HG03139 (cell line): ENCODE measurements around the gene C3orf62.

Experiments used
- ATAC-seq: cut with Tn5 transposase; IDR thresholded peaks from one replicate; pipeline ENCODE4 v1.9.1; 2021; ENCODE audit not compliant: unreplicated experiment

C3orf62 gene

DNA sequence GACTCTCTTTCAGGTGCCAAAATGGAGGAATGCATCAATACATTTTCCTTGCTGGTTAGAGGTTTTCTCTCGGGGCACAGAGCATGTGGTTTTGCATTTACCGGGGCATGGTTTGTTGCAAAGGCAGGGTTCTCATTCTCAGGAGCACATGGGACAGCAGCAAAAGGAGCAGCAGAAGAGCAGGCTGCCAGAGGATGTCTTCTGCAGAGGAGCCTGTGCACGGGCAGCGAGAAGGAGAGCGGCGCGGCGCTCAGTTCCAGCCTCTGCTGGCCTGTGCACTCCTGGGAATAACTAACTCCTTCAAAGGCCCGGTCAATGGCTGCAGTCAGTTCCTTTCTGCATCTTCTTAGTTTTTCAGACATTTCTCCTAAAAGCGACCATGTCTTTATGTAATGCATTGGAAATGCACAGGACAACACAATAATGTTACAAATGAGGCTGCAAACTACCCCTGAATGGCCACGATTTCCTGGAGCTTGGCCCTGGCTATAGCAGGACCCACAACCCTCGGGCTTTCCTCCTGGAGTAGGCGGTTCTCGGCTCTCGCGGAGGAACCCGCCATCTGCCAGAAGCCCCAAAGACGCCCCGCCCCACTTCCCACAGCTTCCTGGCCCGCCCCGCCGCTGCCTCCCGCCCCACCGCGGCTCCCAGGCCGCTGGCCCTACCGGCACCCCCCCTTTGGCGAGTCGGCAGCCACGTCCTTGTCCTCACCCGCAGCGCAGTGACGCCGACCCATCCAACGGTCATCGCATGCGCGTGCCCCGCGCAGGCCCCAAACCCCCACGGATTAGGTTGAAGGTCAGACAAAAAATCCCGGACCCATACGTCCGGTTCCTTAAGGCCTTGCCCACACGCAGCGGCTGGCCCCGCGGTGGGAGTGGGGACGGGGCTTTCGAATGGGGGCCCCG is at the start of gene C3orf62:
Gene C3orf62, minus strand, starts transcription at position 758 of the 908 bp plus-strand sequence. Its CDS starts 360 bp downstream, at position 398.
- peak; percentile 51 for ATAC-seq

DNA sequence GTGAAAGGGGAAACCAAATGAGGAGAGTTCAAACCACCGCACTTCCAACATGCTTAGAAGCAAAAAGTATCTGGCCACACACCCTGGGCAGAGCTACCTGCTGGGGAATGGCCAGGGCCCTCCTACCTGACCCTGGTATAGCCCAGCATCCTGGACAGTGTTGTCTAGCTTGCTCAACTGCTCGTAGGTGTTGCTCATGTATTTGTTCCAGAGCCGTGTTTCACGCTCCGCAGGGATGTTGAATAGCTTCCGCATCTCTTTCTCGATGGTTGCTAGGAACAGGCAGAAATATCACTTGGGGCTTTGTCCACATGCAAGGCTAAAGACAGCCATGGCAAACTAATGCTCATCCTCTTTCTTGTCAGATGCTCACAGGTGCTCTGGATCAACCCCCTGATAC is 47.7 kb upstream of the C3orf62 start:
- ATAC-seq: no peak

- no peak for ATAC-seq
Observed at GRCh38 chr3:49316696-49317457, 39.8 kb upstream of the C3orf62 start.

DNA sequence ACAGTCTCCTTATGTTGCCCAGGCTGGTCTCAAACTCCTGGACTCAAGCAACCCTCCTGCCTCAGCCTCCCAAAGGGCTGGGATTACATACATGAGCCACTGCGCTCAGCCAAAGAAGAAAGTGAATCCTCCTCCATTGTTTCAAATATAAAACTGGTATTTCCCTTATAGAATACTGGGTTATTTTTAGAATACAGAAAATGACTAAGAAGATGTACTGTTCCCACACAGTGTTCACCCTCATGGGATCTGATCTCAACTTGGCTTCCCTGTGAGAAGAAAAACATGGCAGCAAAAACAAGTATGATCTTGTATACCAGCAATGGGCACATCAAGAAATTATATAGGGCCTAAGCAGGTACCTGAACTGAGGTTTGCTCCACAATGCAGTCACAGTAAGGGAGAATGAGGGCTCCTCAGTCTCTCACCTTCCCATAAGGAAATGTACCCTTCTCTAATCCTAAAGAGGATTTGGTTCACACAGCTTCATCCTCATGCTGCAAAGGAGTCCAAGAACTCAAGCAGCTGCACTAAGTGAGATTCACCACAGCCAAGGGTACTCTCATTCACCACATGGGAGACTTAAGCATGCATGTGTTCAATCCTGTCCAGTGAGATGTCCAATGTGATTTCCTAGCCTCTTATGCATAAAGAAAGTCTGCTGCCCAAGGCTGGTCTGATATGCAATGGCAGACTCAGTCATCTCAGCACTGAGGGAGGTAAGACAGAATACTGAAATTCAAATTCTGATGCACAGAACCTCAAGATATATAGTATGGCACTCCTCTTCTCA is 37.1 kb upstream of the C3orf62 start:
- ATAC-seq: no peak

DNA sequence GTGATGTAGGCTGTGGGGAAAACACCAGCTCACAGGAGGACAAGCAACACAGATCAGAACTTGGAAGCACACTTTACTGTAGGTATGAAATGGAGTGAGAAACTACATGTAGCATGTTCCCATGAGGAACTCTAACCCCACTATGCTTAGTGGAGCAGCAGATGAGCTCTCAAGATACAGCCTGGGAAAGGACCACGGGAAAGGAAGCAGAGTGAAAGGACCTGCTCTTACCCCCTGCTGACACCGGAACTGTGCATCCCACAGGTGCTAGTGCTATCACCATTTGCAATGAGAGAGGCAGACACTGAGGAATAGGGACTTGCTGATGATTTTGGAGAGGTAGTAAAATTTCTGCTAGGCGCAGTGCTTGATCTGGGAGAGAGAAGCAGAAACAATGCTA is 34.3 kb upstream of the C3orf62 start:
- no peak for ATAC-seq

GRCh38 chr3:49310677-49311076 is 33.6 kb upstream of the C3orf62 start:
- ATAC-seq: no peak

DNA sequence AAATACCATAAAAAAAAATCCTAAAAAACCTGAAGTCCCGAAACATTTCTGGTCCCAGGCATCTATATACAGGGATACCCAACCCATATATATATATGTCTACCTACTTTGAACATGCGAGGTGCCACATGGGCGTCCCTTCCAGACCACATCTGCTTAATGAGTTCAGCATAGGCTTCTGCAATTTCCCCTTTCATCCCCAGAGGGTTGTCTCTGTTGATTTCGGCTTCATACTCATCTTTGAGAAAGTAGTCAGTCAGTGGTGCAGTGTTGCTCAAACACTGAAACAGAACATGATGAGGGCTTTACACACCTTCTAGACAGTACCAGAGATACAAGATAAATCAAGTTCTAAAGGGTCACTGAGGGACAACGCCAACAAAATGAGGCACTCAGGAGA is 28.6 kb upstream of the C3orf62 start:
- no peak for ATAC-seq

GRCh38 chr3:49302613-49303012 is 25.6 kb upstream of the C3orf62 start:
- no peak for ATAC-seq

DNA sequence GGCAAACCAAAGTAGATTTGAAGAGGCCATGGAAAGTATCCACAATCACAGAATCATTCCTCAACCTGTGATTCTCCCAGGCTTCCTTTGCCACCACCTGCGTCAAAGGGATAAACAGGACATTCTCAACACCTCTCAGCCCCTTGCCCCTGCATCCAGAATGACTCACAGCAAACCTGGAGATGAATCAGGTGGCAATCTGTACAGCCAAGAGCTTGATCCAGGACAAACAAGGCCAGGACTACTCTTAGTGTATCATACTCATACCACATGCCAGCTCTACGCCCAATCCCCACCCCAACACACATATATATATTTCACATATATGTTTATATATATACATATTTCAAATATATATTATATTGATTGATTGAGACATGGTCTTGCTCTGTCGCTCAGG is 23.6 kb upstream of the C3orf62 start:
- no peak for ATAC-seq

- ATAC-seq: no peak
Observed at GRCh38 chr3:49298511-49298910, 21.5 kb upstream of the C3orf62 start.

- no peak for ATAC-seq
Observed at GRCh38 chr3:49296781-49297411, 19.9 kb upstream of the C3orf62 start.

GRCh38 chr3:49295489-49296058 is 18.5 kb upstream of the C3orf62 start:
- ATAC-seq: no peak

GRCh38 chr3:49294343-49294742 is 17.3 kb upstream of the C3orf62 start:
- no peak for ATAC-seq

- ATAC-seq: no peak
Observed at GRCh38 chr3:49283997-49284396, 7.0 kb upstream of the C3orf62 start.

DNA sequence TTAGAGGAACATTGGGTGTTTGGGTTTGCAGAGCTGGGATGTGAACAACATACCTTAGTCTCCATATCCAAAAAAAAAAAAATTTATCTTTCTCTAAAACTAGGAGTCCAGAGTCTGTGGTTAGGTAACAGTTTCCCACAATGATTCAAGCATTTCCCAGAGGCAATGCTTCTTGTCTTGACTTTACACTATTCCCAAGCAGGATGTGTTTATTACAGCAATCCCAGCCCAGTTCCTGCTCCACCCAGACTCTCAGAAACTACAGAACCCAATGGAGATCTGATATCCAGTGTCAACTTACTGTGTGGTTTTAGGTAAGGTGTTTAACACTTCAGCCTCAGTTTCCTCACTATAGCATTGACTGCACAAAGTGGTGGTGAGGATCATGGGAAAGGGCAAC is 2.3 kb upstream of the C3orf62 start:
- no peak for ATAC-seq

DNA sequence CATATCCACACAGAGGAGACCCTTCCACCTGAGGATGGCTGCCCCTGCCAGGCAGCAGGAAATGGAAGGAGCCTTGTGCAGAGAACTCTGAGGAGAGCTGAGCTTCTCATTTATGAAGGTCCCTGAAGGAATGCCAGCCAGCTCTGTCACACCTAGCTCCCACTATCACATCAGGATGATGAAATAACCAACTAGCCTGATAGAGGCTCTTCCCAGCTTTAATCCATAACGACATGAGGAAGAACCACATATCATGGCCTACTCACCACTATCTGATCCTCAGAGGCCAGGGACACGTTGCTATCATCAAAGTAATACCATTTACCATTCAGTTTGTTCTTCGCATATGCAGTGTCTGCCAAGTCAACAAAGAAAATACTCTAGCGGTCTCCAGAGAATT is 1.5 kb upstream of the C3orf62 start:
- no peak for ATAC-seq

DNA sequence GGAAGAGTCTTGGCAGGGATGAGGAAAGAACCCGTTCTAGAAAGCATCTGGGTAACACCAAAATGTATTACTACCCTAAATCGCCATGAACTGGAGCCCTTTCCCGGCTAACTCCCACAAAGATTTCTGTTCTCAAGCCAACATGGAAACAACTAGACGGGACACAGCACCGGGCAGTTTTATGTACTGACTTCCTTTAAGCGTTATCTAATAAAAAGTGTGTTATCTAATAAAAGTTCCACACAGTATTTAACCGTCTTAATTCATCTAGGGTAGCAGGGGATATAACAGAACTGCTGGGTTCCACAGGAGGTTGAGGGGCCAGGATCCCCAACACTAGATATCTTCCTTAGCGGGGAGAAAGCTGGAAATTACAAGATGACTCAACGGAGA is 347 bp upstream of the C3orf62 start:
- ATAC-seq: no peak

GRCh38 chr3:49273825-49274532 is 3.1 kb downstream of the C3orf62 start:
- ATAC-seq: no peak

GRCh38 chr3:49271047-49271446 is 6.0 kb downstream of the C3orf62 start:
- no peak for ATAC-seq

DNA sequence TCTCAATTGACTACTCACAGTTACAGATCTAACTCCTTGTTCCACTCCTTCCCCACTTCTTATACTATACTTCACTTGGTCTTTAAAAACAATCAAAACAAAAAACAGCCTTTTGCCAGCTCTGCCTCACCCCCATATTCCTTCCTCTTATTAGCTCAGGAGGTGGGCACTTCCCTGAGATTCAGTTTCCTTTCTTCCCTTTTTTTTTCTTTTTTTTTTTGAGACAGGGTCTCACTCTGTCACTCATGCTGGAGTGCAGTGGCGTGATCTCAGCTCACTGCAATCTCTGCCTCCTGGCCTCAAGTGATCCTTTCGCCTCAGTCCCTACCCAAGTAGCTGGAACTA is 6.9 kb downstream of the C3orf62 start:
- ATAC-seq: no peak
